NCI-H226 (cell line): ENCODE results near the gene KLK12.
A peak's percentile ranks its signal among the peaks of the same experiment; 100 is the strongest.
"Not testable (repeated sequence)": the region's sequence is repeated elsewhere in the genome, so short reads cannot be mapped to it uniquely, and the experiment has no call there.

Source experiments
- DNase-seq: peaks from one replicate; pipeline ENCODE4 v3.0.0-alpha.2; 2015

The KLK12 gene

GRCh38 chr19:51014242-51014641 is 20.6 kb downstream of the KLK12 start:
- DNase-seq = no peak

- DNase-seq = no peak
Measured at GRCh38 chr19:51012661-51013190, 22.1 kb downstream of the KLK12 start.

GRCh38 chr19:51010066-51010795 is 24.6 kb downstream of the KLK12 start:
- no peak for DNase-seq

GRCh38 chr19:51009061-51009891 is 25.5 kb downstream of the KLK12 start:
- DNase-seq = no peak

GRCh38 chr19:51007488-51007887 is 27.3 kb downstream of the KLK12 start:
- no peak for DNase-seq

- no peak for DNase-seq
Measured at GRCh38 chr19:51006406-51006805, 28.4 kb downstream of the KLK12 start.

- no peak for DNase-seq
Measured at GRCh38 chr19:51005248-51005647, 29.6 kb downstream of the KLK12 start.

- no peak for DNase-seq
Measured at GRCh38 chr19:51003316-51003715, 31.5 kb downstream of the KLK12 start.

GRCh38 chr19:51002542-51003311 is 32.1 kb downstream of the KLK12 start:
- peak; percentile 88 for DNase-seq

GRCh38 chr19:51002089-51002532 is 32.7 kb downstream of the KLK12 start:
- no peak for DNase-seq

- DNase-seq = peak; percentile 68
Measured at GRCh38 chr19:51001515-51001914, 33.3 kb downstream of the KLK12 start, which contains the start of gene KLK8. TSS of gene KLK8 (minus strand) at chr19:51001604. CDS start at chr19:51001167, 437 bp downstream.

- no peak for DNase-seq
Measured at GRCh38 chr19:51000981-51001380, 33.8 kb downstream of the KLK12 start.

- no peak for DNase-seq
Measured at GRCh38 chr19:51000426-51000825, 34.4 kb downstream of the KLK12 start.

GRCh38 chr19:50998686-50999085 is 36.1 kb downstream of the KLK12 start:
- no peak for DNase-seq

- DNase-seq = no peak
Measured at GRCh38 chr19:50998061-50998460, 36.7 kb downstream of the KLK12 start.

- no peak for DNase-seq
Measured at GRCh38 chr19:50994129-50994528, 40.7 kb downstream of the KLK12 start.

GRCh38 chr19:50992666-50993035 is 42.2 kb downstream of the KLK12 start:
- peak; percentile 71 for DNase-seq

- DNase-seq = not testable (repeated sequence)
Measured at GRCh38 chr19:50984416-50984815, 50.4 kb downstream of the KLK12 start.

- DNase-seq = peak; percentile 58
Measured at GRCh38 chr19:50983625-50984292, 51.0 kb downstream of the KLK12 start, which contains the start of gene KLK7. TSS of gene KLK7 (minus strand) at chr19:50983917. CDS start at chr19:50982399, 1,518 bp downstream.

GRCh38 chr19:50982186-50982585 is 52.6 kb downstream of the KLK12 start:
- no peak for DNase-seq

- no peak for DNase-seq
Measured at GRCh38 chr19:50981587-50982146, 53.1 kb downstream of the KLK12 start.

GRCh38 chr19:50980208-50980607 is 54.6 kb downstream of the KLK12 start:
- DNase-seq = no peak
